Measurements from ENCODE around the gene DLX5. TPM values are rescaled to one million over a fixed set of nuclear protein-coding genes. Genes with fewer than 3 reads are reported as not detected.

DLX5 gene
- total RNA-seq, 2 experiments from 2014 or later: not detected

GRCh38 chr7:97012365-97013133 is 12.1 kb downstream of the DLX5 start:
- H3K4me3 Mint-ChIP-seq: no peak overlapping the region
- TF ChIP-seq, protein P1, sequence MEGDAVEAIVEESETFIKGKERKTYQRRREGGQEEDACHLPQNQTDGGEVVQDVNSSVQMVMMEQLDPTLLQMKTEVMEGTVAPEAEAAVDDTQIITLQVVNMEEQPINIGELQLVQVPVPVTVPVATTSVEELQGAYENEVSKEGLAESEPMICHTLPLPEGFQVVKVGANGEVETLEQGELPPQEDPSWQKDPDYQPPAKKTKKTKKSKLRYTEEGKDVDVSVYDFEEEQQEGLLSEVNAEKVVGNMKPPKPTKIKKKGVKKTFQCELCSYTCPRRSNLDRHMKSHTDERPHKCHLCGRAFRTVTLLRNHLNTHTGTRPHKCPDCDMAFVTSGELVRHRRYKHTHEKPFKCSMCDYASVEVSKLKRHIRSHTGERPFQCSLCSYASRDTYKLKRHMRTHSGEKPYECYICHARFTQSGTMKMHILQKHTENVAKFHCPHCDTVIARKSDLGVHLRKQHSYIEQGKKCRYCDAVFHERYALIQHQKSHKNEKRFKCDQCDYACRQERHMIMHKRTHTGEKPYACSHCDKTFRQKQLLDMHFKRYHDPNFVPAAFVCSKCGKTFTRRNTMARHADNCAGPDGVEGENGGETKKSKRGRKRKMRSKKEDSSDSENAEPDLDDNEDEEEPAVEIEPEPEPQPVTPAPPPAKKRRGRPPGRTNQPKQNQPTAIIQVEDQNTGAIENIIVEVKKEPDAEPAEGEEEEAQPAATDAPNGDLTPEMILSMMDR (IDR thresholded peaks at IDR 0.05): no peak
- no peak for DNase-seq
- H3K27ac Mint-ChIP-seq: no peak overlapping the region
- H3K9me3 Mint-ChIP-seq: peaks cover 1% of the 10 kb centered on the region
- peaks cover 7% of the 10 kb centered on the region for H3K4me1 Mint-ChIP-seq (ENCODE audit: low read depth)
- ChIA-PET CTCF (interaction anchor here (2.2 kb wide), 1 partner anchor 14 kb away, joined by 9 read pairs; no protein-coding TSS in a partner anchor), POLR2A (no interaction called here)
- intact Hi-C loops (cut with micrococcal nuclease): no loop called here
- ATAC-seq: no peak
- no peaks in the 10 kb centered on the region for H3K36me3 Mint-ChIP-seq (ENCODE audit: low read depth)
- peaks cover 86% of the 10 kb centered on the region for H3K27me3 Mint-ChIP-seq

GRCh38 chr7:97011536-97012364 is 12.9 kb downstream of the DLX5 start:
- H3K27ac Mint-ChIP-seq: no peak overlapping the region
- no peak for ATAC-seq
- peaks cover 5% of the 10 kb centered on the region for H3K4me1 Mint-ChIP-seq (ENCODE audit: low read depth)

GRCh38 chr7:97011104-97011503 is 13.5 kb downstream of the DLX5 start:
- H3K4me3 Mint-ChIP-seq: no peak overlapping the region
- intact Hi-C loops (cut with micrococcal nuclease): no loop called here
- H3K27ac Mint-ChIP-seq: no peak overlapping the region
- DNase-seq (no peak), ATAC-seq (no peak)
- ChIA-PET POLR2A (interaction anchor here (0.6 kb wide), 1 partner anchor 403 kb away, joined by 3 read pairs; no protein-coding TSS in a partner anchor), CTCF (no interaction called here)
- H3K36me3 Mint-ChIP-seq (ENCODE audit: low read depth): no peaks in the 10 kb centered on the region
- TF ChIP-seq, protein P1 (IDR thresholded peaks at IDR 0.05): no peak
- peaks cover 86% of the 10 kb centered on the region for H3K27me3 Mint-ChIP-seq
- peaks cover 5% of the 10 kb centered on the region for H3K4me1 Mint-ChIP-seq (ENCODE audit: low read depth)
- peaks cover 1% of the 10 kb centered on the region for H3K9me3 Mint-ChIP-seq

More at GRCh38 chr7:97011536-97012364, 12.9 kb downstream of the DLX5 start:
- TF ChIP-seq, protein P1 (IDR thresholded peaks at IDR 0.05): no peak
- Mint-ChIP-seq H3K27me3 (peaks cover 87% of the 10 kb centered on the region), H3K9me3 (peaks cover 1% of the 10 kb centered on the region), H3K36me3 (ENCODE audit: low read depth) (no peaks in the 10 kb centered on the region), H3K4me3 (no peak overlapping the region)
- intact Hi-C loops (cut with micrococcal nuclease): no loop called here
- POLR2A ChIA-PET: no interaction called here
- DNase-seq: no peak
- CTCF ChIA-PET: no interaction called here

GRCh38 chr7:97009753-97010732 is 14.6 kb downstream of the DLX5 start:
- H3K4me1 Mint-ChIP-seq (ENCODE audit: low read depth): peaks cover 7% of the 10 kb centered on the region
- intact Hi-C loops (cut with micrococcal nuclease): loop anchor here (10.0 kb wide), 1 partner anchor 175 kb away; no protein-coding TSS in a partner anchor
- H3K4me3 Mint-ChIP-seq: no peak overlapping the region
- peaks cover 82% of the 10 kb centered on the region for H3K27me3 Mint-ChIP-seq
- ATAC-seq (no peak), DNase-seq (no peak)
- ChIA-PET CTCF (no interaction called here), POLR2A (no interaction called here)
- no peak overlapping the region for H3K27ac Mint-ChIP-seq
- H3K36me3 Mint-ChIP-seq (ENCODE audit: low read depth): no peaks in the 10 kb centered on the region
- TF ChIP-seq, protein P1 (IDR thresholded peaks at IDR 0.05): no peak
- peaks cover 1% of the 10 kb centered on the region for H3K9me3 Mint-ChIP-seq

Measured in activated CD8-positive, alpha-beta T cell treated with anti-CD3 and anti-CD28 coated beads for 36 hours (primary cell).